Fibroblast of peridontal ligament (primary cell): ENCODE results near the gene KRT32.

Source experiments
- DNase-seq: peaks from one replicate; pipeline ENCODE4 v3.0.0-alpha.2; 2010; ENCODE audit errors: extremely low read depth

Gene KRT32

DNA sequence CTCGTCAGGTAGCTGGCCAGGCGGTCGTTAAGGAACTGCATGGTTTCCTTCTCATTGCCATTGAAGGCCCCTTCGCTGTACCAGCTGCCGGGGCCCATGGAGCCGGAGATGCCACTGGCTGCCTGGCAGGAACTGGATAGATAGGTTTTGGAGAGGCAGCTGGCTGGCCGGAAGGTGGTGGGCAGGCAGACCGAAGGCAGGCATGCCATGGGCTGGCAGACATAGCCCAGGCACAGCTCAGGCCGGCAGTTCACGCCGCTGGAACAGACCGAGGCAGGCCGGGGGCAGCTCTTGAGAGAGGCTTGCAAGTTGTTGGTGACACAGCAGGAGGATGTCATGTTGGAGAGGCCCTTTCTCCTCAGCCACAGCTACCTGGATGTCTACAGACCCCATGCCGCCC is at the start of gene KRT32:
Gene KRT32, minus strand, starts transcription at position 399 of the 400 bp plus-strand sequence. Its CDS starts 61 bp downstream, at position 338.
- DNase-seq = no peak

- no peak for DNase-seq
Observed at GRCh38 chr17:41516830-41517283, 49.7 kb upstream of the KRT32 start.

GRCh38 chr17:41516147-41516829 is 49.1 kb upstream of the KRT32 start:
- no peak for DNase-seq

DNA sequence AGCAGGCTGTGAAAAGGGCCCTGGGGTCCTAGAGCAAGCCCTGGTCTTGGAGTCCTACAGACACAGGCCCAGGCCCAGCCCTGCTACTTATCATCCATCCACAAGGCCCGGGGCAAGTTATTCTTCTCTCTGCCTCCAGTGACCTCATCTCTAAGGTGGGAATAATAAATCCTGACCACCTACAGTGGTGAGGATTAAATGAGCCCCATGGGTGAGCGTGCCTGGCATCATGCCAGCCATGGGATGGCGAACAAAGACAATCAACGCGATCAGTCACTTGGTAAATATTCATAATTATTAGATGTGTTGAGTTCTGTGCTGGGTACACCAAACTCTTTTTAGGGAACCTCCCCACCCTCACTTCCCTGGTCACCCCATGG is 46.0 kb upstream of the KRT32 start:
- no peak for DNase-seq

GRCh38 chr17:41512546-41513167 is 45.5 kb upstream of the KRT32 start:
- DNase-seq = no peak

DNA sequence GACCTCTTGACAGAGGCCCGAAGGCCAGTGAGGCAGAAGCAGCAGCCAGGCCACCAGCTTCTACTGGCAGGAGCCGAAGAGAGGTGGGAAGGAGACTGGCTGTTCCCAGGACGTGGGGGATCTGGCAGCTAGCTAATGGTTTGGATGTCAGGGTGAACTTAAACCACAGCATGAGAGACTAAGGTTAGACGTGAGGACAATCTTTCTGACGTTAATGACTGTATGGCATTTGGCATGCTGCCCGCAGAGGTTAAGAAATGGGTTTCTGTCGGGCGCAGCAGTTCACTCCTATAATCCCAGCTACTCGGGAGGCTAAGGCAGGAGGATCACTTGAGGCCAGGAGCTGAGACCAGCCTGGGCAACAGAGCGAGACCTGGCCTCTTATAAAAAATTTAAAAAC is 44.5 kb upstream of the KRT32 start:
- DNase-seq = no peak

DNA sequence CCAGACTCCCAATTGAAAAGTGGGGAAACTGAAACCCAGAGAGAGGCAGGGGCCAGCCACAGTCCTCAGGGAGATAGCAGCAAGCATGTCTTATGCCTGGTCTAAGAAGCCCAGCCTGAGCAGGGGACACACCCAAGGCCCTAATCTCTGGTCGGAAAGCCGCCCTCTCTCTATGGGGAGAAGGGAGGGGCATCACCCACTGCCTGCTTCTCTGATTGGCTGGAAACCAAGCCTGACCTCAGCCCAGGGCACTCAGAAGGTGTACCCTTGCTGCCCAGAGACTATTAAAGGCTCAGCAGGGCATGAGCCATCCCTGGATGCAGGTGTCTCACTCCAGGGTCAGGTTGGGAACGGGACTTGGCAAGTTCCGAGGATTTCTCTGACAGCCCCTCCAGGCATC is 43.9 kb upstream of the KRT32 start:
- no peak for DNase-seq

DNA sequence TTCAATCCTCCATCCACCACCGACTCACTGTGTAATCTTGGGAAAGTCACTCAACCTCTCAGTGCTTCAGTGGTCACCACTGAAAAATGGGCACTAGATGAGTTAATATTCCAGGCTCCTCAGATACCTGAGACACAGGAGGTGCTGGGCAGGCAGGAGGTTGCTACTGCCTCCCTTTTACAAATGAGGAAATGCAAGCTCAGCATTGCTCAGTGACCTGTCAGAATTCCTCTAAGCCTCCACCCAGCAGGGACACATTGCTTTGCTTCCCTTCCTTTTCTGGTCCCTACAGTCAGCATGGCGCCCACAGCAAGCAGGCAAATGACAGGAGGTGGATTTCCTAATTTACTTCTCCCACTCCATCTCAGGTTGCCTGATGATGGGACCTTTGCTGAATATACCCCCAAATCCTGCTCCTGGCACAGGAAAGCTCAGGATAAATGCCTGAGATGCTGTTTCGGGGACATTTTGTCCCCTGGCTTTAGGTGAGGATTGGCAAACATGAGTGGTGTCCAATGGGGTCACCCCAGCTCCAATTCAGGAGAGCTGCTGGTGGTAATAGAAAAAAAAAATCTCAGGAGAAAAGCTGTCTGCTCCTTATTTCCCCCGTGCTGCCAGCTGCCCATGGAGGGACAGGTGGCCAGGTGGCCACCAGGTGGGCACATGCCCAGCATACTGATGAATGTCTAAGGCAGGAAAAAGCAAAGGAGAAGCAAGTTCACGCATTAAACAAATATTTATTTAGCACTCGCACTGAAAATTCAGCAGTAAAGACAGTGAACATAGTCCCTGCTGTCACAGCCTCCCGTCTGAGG is 43.3 kb upstream of the KRT32 start:
- no peak for DNase-seq

DNA sequence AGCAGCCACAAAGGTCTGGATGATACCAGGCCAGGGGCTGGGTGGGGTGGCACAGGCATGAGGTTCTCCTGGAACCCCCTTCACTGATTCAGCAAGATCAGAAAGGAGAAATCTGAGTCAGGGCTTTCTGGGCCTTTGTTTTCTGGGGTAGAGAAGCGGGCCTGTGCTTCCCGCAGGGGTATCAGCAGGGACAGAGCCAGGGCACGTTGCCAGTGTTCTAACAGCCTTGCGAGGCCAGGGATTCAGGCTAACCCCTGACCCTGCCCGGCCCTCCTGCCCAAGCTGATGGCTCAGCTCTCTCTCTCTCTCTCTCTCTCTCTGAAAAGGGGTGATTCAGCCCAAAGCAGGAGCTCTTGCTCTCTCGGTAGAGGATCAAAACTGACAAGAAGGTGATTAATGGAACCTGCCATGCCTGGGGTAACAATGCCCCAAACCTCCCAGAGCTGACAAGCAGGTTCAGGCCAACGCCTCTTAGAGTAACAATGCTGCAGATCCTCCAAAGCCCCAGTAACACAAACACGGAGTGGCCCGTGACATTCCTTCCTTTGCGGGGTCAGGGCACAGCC is 40.2 kb upstream of the KRT32 start:
- no peak for DNase-seq

GRCh38 chr17:41505809-41506767 is 38.9 kb upstream of the KRT32 start:
- no peak for DNase-seq

- DNase-seq = no peak
Observed at GRCh38 chr17:41505007-41505808, 38.0 kb upstream of the KRT32 start, which contains the start of gene KRT13. Gene KRT13 (minus strand): TSS chr17:41505612. CDS start chr17:41505550, 62 bp downstream.

GRCh38 chr17:41504246-41504977 is 37.2 kb upstream of the KRT32 start:
- no peak for DNase-seq

- DNase-seq = no peak
Observed at GRCh38 chr17:41503202-41503601, 36.0 kb upstream of the KRT32 start.

DNA sequence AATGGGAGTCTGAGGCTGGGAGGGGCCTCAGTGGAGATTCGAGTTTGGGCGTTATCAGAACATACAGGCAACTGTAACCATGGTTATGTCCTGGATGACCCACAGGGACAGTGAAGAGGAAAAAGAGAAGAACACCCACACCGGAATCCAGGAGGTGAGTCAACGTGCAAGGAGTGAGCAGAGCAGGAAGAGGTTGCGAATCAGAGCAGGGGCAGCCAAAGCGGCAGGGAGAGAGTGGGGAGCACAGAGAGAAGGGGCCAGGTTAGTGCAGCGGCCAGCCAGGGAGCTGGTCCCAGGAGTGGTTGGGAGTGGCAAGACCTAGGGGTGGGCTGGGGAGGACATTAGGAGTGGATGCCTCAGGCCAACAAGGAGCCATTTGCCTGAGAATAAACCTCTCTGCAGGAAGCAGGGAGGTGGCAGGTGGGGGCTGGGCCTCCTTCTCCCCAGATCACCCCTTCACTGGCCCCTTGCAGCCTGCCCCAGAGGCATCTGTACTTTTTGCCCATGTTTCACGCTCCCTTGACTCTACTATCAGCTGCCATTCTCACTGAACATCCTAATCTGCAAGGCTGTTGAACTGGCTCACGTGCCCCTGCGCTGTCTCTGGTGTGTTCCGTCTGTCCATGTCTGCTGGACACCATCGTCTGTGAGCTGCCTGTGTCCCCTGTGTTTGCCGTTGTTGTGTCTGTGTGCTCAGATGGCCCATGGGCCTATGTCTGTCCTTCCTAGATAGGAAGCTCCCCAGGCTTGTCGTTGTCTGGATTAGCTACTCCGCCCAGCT is 33.1 kb upstream of the KRT32 start:
- DNase-seq = peak; percentile 12

DNA sequence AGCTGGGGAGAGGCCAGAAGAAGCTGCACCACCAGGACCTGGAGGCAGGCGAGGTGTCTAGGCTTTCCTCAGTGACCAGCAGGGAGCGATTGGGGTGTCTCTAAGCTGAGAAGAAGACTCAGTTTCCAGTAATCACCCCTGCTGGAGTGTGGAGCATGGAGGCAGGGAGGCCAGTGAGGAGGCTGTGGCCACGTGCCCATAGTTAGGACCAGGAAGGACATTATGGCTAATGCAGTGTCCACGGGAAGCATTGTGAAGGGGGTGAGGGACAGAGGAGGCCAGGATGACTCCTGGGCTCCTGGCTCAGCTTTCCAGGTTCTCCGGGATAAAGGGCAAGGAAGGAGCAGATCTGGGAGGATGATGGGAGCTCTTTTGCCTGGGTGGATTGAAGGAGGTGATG is 32.5 kb upstream of the KRT32 start:
- DNase-seq = no peak

- no peak for DNase-seq
Observed at GRCh38 chr17:41498276-41498675, 31.1 kb upstream of the KRT32 start.

GRCh38 chr17:41496803-41497484 is 29.8 kb upstream of the KRT32 start:
- peak; percentile 71 for DNase-seq

DNA sequence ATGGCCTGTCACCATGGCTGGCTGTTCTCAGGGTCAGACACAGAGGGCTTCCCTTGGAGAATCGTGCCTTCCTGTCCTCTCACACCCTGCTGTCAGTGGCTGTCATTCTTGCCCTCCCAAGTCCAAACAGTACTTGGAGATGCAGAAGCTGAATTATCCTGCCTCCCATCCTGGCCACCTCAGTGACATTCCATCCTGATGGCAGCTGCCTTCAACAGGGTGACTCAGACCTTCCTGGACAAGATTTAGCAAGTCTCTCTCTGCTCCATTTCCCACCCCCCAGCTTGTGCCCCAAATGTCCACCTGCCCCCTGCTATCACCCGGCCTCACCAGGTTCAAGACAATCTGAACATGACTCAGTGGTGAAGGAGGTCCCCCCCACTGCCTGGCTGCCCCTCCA is 27.3 kb upstream of the KRT32 start:
- DNase-seq = peak; percentile 28
